Measurements from ENCODE around the gene WDR90.
"Not testable (repeated sequence)": the region's sequence is repeated elsewhere in the genome, so short reads cannot be mapped to it uniquely, and the experiment has no call there.

Gene WDR90

DNA sequence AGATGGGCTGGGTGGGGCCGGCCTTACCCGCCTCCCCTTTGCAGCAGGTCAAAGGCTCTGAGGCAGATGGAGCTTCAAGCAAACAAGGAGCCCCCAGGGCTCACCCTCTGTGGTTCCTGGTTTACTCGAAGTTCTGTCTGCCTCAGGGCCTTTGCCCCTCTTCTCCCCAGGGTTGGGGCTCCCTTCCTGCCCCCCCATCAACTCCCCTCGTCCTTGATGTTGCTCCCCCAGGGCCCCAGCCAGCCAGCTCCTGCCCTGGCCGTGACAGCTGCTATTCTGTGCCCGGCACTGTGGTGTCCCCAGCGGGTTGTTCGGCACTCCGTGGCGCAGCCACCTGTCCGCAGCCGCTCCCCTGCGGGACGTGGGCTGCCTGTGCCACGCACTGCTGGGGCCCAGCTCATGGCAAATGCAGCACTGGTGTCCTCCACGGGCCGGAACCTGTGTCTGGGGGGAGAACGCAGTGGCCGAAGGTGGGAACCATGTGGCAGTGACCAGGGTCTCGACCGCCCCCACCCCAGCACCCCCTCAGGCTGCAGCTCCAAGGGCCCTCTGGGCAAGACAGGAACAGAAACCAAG, 61.4 kb downstream of the WDR90 start:
- no peak for DNase-seq

- DNase-seq: no peak
Measured at GRCh38 chr16:711084-711483, 61.9 kb downstream of the WDR90 start.

DNA sequence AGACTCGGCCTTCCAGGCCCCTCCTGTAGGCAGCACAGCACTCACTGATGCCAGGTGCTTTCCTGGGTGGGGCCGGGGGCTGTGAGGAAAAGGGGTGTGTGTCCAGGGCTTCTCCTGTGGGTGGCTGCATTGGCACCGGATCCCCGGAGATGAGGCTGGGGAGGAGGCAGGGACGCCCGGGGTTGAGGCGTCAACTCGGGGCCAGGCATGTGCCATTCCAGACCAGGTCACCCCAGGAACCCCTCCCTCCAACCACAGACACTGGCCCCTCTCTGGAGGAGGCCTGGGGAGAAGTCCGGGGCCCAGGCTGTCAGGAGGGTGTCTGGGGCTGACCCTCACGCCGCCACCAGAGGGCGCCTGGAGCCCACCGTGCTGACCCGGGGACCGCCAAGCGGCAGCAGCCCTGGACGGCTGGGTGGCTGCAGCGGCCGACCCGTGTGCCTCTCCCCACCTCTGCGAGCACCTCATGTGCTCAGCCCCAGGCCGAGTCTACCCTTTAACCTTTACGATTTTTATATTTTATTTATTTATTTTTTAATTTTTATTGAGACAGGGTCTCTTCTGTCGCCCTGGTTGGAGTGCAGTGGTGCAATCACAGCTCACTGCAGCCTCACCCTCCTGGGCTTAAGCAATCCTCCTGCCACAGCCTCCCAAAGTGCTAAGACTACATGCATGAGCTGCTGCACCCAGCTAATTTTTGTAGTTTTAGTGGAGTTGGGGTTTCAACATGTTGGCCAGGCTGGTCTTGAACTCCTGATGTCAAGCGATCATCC, 62.6 kb downstream of the WDR90 start:
- DNase-seq: no peak

DNA sequence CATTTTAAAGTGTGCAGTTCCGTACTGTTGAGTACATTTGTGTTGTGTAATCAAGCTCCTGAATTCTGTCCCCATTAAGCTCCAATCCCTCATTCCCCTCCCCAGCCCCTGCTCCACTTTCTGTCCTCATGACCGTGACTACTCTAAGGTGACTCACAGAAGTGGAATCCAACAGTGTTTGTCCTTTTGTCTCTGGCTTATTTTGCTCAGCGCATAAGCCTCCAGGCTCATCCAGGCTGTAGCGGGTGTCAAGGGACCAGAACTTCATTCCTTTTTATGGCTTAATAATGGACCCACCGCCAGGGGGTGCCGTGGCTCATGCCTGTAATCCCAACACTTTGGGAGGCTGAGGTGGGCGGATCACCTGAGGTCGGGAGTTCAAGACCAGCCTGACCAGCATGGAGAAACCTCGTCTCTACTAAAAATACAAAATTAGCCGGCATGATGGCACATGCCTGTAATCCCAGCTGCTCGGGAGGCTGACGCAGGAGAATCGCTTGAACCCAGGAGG, 63.6 kb downstream of the WDR90 start:
- DNase-seq: not testable (repeated sequence)

DNA sequence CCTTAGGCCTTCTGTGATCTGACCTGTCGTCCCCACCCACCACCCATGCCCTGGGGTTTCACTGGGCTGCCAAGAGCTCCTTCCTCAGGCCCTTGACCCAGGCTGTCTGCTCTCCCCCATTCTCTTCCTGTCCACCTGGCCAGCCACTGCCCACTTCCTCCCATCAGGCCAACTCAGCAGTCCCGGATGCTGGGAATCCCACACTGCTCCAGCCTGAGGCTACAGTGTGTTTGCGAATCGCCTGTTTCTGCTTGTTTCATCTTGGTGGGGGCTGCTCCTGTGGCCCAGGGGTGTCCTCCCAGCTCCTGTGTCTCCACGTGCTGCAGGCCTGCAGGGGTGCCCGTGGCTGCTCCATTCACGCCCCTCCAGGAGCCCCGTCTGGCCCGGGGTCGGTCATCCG, 64.9 kb downstream of the WDR90 start:
- no peak for DNase-seq

DNA sequence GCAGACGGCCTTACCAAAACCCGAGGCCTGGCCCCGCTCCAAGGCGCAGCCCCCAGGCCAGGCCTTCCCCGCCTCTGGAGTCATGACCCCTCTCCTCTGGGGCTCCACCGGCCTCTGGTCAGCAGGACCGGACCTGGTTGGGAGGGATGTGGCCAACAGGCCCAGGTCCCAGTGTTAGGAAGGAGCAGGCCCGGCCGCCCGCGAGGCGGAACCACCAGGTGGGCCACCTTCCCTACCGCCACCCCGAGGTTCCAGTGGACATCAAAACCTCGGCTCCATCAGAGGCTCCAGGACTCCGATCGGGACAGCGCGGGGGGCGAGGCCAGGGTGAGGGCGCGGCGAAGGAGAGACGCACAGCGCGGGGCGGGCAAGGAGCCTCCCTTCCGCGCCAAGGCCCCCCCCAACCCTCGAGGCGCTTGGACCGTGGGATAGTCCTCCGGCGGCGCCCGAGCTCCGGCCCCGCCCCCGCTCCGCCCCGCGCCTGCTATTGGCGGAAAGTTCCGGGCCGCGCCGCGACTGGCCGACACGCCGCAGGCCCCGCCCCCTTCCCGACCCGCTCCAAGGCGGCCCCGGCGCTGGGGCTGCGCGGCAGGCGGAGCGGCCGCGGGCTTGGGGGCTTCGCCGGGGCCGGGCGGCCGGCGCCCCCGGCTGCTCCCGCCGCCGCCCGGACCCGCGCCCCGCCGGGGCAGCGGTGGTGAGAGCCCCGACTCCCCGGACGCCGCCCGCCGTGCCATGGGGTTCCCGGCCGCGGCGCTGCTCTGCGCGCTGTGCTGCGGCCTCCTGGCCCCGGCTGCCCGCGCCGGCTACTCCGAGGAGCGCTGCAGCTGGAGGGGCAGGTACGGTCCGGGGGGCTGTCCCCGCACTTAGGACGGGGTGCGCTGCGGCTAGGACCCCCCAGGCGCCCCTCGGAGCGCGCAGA, 65.7 kb downstream of the WDR90 start, which contains the start of gene METRN:
Gene METRN (plus strand): TSS at position 561 of the 919 bp plus-strand sequence. CDS start 172 bp downstream, at position 733.
- peak; percentile 65 for DNase-seq

DNA sequence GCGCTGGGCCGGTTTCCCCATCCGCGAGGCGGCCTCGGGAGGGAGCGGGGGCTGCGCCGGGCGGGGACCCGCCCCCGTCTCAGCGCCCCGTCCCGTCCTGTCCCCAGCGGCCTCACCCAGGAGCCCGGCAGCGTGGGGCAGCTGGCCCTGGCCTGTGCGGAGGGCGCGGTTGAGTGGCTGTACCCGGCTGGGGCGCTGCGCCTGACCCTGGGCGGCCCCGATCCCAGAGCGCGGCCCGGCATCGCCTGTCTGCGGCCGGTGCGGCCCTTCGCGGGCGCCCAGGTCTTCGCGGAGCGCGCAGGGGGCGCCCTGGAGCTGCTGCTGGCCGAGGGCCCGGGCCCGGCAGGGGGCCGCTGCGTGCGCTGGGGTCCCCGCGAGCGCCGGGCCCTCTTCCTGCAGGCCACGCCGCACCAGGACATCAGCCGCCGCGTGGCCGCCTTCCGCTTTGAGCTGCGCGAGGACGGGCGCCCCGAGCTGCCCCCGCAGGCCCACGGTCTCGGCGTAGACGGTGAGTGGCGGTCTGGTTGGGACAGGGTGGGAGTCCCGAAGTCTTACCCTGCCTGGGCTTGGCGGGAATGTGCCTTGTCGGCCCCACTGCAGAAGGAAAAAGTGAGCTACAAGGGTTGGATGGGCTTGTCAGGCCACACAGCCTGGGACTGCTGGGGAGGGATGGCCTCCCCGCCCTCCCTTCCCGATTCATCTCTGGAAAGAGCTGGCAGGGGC, 66.5 kb downstream of the WDR90 start:
- DNase-seq: no peak

DNA sequence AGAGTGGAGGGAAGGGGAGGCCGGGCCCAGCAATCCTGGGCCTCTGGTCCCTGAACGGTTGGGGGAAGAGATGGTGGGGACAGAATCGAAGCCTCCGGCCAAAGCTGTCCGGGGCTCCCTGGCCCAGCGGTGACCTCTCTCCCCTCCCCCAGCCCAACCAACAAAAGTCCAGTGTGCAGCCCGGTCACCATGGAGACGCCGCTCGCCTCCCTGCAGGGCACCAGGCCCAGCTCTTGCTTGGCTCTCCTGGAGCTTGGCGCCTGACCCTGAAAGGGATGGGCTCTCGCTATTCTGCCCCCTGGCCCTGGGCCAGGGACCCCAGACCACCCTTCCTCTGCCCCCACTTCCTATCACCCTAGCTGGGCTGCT, 67.0 kb downstream of the WDR90 start:
- no peak for DNase-seq

GRCh38 chr16:716768-717325, 67.7 kb downstream of the WDR90 start:
- DNase-seq: no peak

All from DMS153 (cell line).